GM23338 (cell line): Measurements from ENCODE around the gene BNC2. TPM values are rescaled to one million over a fixed set of nuclear protein-coding genes. Genes with fewer than 3 reads are reported as not detected.

Source experiments
- ATAC-seq: fragments of 200-7000 bp; cut with Tn5 transposase; 3 replicates; pipeline ENCODE4 v1.9.1; 2020
- DNase-seq: peaks from one replicate; pipeline ENCODE4 v3.0.0-alpha.2; 2015; ENCODE audit warnings: low spot score
- H2AFZ ChIP-seq: fragments of 200-600 bp; sonication (generic); 2 replicates; pipeline ENCODE4 v1.8.0; 2016; ENCODE audit warnings: antibody characterized with exemption, mild to moderate bottlenecking, moderate library complexity
- H3F3A ChIP-seq: fragments of 200-600 bp; sonication (generic); replicated peaks from 2 replicates; pipeline ENCODE4 v1.8.0; 2017; ENCODE audit warnings: antibody characterized with exemption, mixed run types, low read depth
- H3K27ac ChIP-seq: fragments of 200-600 bp; sonication (generic); 2 replicates; pipeline ENCODE4 v1.6.1; 2016; ENCODE audit warnings: low read depth
- H3K27me3 ChIP-seq: fragments of 200-600 bp; sonication (generic); 2 replicates; pipeline ENCODE4 v1.8.0; 2016; ENCODE audit warnings: mild to moderate bottlenecking, mixed run types, moderate library complexity; ENCODE audit not compliant: insufficient read depth
- H3K36me3 ChIP-seq: fragments of 200-600 bp; sonication (generic); 2 replicates; pipeline ENCODE4 v1.8.0; 2016; ENCODE audit warnings: mild to moderate bottlenecking; ENCODE audit not compliant: insufficient read depth
- H3K4me1 ChIP-seq: fragments of 200-600 bp; sonication (generic); 2 replicates; pipeline ENCODE4 v1.8.0; 2016; ENCODE audit warnings: mild to moderate bottlenecking, moderate library complexity; ENCODE audit not compliant: insufficient read depth
- H3K4me2 ChIP-seq: fragments of 200-600 bp; sonication (generic); 2 replicates; pipeline ENCODE4 v1.7.1; 2017; ENCODE audit warnings: mixed run types
- H3K4me3 ChIP-seq: fragments of 200-600 bp; sonication (generic); 2 replicates; pipeline ENCODE4 v1.6.1; 2016; ENCODE audit warnings: mixed run types
- H3K79me2 ChIP-seq: fragments of 200-600 bp; sonication (generic); replicated peaks from 2 replicates; pipeline ENCODE4 v1.8.0; 2017; ENCODE audit warnings: mild to moderate bottlenecking; ENCODE audit not compliant: insufficient read depth
- H3K9me2 ChIP-seq: fragments of 200-600 bp; sonication (generic); 2 replicates; pipeline ENCODE4 v1.8.0; 2017; ENCODE audit not compliant: insufficient read depth
- H4K20me1 ChIP-seq: fragments of 200-600 bp; sonication (generic); replicated peaks from 2 replicates; pipeline ENCODE4 v1.8.0; 2017; ENCODE audit warnings: mild to moderate bottlenecking; ENCODE audit not compliant: insufficient read depth
- H3K27ac Mint-ChIP-seq: 2 replicates; pipeline ENCODE4 v1.8.0; 2020; ENCODE audit warnings: inconsistent platforms, mild to moderate bottlenecking, moderate library complexity, mixed read lengths
- H3K27me3 Mint-ChIP-seq: 3 replicates; pipeline ENCODE4 v1.8.0; 2022; ENCODE audit warnings: low read depth, mild to moderate bottlenecking, moderate library complexity, mixed read lengths, inconsistent platforms; ENCODE audit not compliant: insufficient read depth, poor library complexity
- H3K36me3 Mint-ChIP-seq: 3 replicates; pipeline ENCODE4 v1.8.0; 2021; ENCODE audit warnings: low read depth, mild to moderate bottlenecking, inconsistent platforms, moderate library complexity, mixed read lengths
- H3K4me1 Mint-ChIP-seq: 3 replicates; pipeline ENCODE4 v1.8.0; 2020; ENCODE audit warnings: mild to moderate bottlenecking, inconsistent platforms, mixed read lengths
- H3K4me3 Mint-ChIP-seq: 3 replicates; pipeline ENCODE4 v1.8.0; 2021; ENCODE audit warnings: moderate library complexity, mild to moderate bottlenecking, inconsistent platforms, mixed read lengths
- H3K9me3 Mint-ChIP-seq: 3 replicates; pipeline ENCODE4 v1.8.0; 2020; ENCODE audit warnings: moderate library complexity, mild to moderate bottlenecking, inconsistent platforms, mixed read lengths
- CREB1 ChIP-seq: fragments of 250-450 bp; sonication (Bioruptor Pico); IDR thresholded peaks from 2 replicates; pipeline ENCODE4 v1.5.0; 2020; ENCODE audit warnings: low read depth, mild to moderate bottlenecking, moderate library complexity
- ZNF114 ChIP-seq: fragments of 250-450 bp; sonication (Bioruptor Pico); IDR thresholded peaks from 2 replicates; pipeline ENCODE4 v1.5.0; 2020; ENCODE audit warnings: mild to moderate bottlenecking, moderate library complexity
- polyA plus RNA-seq: library from polyadenylated mRNA; unstranded; fragments of >200 nt; fragmentation: Nextera tagmentation; extraction: Ambion mirVana; gene quantifications from 2 replicates; pipeline ENCODE4 v1.2.1, GENCODE V29; 2016
- total RNA-seq: library from RNA; depleted of rRNA; stranded (reverse); fragments of >200 nt; shearing (Covaris generic); gene quantifications from 2 replicates; pipeline ENCODE4 v1.2.3, GENCODE V29; 2014
- TF ChIP-seq, protein P1 (sequence below): fragments of 250-450 bp; sonication (Bioruptor Pico); IDR thresholded peaks from 2 replicates; pipeline ENCODE4 v1.5.0; 2020; ENCODE audit warnings: mild to moderate bottlenecking, moderate library complexity
- TF ChIP-seq, protein P2 (sequence below), 2 experiments: fragments of 200-600 bp in 1 of 2; sonication (generic) in 1 of 2; conservative IDR thresholded peaks; 2 replicates each; pipeline versions ENCODE4 v1.5.1 to v1.6.1; 2016 to 2017; ENCODE audit warnings: antibody characterized with exemption in 2 of 2, low read depth in 2 of 2, mild to moderate bottlenecking in 2 of 2, moderate library complexity in 1 of 2

Gene BNC2
- total and polyA plus RNA-seq, 2 experiments from 2014 or later, result 12.7 to 13.2 TPM

DNA sequence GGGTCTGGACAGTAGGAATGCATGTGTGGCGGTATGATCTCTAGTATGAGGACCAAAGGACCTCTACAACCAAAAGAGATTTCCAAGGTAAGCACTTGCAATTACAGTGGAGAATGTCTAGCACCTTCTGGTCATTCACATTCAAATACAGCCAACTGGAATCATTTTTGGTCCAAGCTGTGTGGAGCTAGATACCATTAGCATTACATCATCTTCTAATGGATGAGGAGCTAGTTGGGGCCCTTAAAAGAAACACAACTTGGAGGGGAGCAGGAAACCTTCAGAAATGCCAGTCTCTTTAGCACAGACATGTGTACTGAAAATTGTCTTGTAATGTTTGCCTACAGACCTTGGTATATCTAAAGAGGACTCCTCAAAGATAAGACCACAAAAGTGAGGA is 244.7 kb downstream of the BNC2 start (continued):
- TF ChIP-seq, protein P1, sequence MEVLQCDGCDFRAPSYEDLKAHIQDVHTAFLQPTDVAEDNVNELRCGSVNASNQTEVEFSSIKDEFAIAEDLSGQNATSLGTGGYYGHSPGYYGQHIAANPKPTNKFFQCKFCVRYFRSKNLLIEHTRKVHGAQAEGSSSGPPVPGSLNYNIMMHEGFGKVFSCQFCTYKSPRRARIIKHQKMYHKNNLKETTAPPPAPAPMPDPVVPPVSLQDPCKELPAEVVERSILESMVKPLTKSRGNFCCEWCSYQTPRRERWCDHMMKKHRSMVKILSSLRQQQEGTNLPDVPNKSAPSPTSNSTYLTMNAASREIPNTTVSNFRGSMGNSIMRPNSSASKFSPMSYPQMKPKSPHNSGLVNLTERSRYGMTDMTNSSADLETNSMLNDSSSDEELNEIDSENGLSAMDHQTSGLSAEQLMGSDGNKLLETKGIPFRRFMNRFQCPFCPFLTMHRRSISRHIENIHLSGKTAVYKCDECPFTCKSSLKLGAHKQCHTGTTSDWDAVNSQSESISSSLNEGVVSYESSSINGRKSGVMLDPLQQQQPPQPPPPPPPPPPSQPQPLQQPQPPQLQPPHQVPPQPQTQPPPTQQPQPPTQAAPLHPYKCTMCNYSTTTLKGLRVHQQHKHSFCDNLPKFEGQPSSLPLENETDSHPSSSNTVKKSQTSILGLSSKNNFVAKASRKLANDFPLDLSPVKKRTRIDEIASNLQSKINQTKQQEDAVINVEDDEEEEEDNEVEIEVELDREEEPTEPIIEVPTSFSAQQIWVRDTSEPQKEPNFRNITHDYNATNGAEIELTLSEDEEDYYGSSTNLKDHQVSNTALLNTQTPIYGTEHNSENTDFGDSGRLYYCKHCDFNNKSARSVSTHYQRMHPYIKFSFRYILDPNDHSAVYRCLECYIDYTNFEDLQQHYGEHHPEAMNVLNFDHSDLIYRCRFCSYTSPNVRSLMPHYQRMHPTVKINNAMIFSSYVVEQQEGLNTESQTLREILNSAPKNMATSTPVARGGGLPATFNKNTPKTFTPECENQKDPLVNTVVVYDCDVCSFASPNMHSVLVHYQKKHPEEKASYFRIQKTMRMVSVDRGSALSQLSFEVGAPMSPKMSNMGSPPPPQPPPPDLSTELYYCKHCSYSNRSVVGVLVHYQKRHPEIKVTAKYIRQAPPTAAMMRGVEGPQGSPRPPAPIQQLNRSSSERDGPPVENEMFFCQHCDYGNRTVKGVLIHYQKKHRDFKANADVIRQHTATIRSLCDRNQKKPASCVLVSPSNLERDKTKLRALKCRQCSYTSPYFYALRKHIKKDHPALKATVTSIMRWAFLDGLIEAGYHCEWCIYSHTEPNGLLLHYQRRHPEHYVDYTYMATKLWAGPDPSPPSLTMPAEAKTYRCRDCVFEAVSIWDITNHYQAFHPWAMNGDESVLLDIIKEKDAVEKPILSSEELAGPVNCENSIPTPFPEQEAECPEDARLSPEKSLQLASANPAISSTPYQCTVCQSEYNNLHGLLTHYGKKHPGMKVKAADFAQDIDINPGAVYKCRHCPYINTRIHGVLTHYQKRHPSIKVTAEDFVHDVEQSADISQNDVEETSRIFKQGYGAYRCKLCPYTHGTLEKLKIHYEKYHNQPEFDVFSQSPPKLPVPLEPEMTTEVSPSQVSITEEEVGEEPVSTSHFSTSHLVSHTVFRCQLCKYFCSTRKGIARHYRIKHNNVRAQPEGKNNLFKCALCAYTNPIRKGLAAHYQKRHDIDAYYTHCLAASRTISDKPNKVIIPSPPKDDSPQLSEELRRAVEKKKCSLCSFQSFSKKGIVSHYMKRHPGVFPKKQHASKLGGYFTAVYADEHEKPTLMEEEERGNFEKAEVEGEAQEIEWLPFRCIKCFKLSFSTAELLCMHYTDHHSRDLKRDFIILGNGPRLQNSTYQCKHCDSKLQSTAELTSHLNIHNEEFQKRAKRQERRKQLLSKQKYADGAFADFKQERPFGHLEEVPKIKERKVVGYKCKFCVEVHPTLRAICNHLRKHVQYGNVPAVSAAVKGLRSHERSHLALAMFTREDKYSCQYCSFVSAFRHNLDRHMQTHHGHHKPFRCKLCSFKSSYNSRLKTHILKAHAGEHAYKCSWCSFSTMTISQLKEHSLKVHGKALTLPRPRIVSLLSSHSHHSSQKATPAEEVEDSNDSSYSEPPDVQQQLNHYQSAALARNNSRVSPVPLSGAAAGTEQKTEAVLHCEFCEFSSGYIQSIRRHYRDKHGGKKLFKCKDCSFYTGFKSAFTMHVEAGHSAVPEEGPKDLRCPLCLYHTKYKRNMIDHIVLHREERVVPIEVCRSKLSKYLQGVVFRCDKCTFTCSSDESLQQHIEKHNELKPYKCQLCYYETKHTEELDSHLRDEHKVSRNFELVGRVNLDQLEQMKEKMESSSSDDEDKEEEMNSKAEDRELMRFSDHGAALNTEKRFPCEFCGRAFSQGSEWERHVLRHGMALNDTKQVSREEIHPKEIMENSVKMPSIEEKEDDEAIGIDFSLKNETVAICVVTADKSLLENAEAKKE (CRISPR knock-in tag), result no peak

GRCh38 chr9:16625161-16625631 is 245.3 kb downstream of the BNC2 start:
- Histone ChIP-seq H3K4me2 (peak overlapping the region; percentile 56; the same call in 1 of the 2 replicates), H3K9me2 (no peaks in the 10 kb centered on the region), H2AFZ (no peak overlapping the region), H3K4me1 (peaks cover 48% of the 10 kb centered on the region), H3F3A (no peaks in the 10 kb centered on the region), H3K36me3 (no peaks in the 10 kb centered on the region), H3K4me3 (no peak overlapping the region), H4K20me1 (no peaks in the 10 kb centered on the region), H3K27ac (no peak overlapping the region), H3K79me2 (peaks cover 13% of the 10 kb centered on the region), H3K27me3 (no peaks in the 10 kb centered on the region)
- H3K9me3 Mint-ChIP-seq, result no peaks in the 10 kb centered on the region
- no peaks in the 10 kb centered on the region for H3K27me3 Mint-ChIP-seq
- DNase-seq, result no peak
- TF ChIP-seq, protein P2, sequence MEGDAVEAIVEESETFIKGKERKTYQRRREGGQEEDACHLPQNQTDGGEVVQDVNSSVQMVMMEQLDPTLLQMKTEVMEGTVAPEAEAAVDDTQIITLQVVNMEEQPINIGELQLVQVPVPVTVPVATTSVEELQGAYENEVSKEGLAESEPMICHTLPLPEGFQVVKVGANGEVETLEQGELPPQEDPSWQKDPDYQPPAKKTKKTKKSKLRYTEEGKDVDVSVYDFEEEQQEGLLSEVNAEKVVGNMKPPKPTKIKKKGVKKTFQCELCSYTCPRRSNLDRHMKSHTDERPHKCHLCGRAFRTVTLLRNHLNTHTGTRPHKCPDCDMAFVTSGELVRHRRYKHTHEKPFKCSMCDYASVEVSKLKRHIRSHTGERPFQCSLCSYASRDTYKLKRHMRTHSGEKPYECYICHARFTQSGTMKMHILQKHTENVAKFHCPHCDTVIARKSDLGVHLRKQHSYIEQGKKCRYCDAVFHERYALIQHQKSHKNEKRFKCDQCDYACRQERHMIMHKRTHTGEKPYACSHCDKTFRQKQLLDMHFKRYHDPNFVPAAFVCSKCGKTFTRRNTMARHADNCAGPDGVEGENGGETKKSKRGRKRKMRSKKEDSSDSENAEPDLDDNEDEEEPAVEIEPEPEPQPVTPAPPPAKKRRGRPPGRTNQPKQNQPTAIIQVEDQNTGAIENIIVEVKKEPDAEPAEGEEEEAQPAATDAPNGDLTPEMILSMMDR (conservative IDR thresholded peaks at IDR 0.05; ENCODE audit: low read depth in 2 of 2), result no peak
- TF ChIP-seq CREB1 (CRISPR knock-in tag) (no peak), ZNF114 (CRISPR knock-in tag) (no peak)
- no peak for ATAC-seq
- H3K4me1 Mint-ChIP-seq, result peaks cover 74% of the 10 kb centered on the region
- H3K36me3 Mint-ChIP-seq, result no peaks in the 10 kb centered on the region
- peak overlapping the region; percentile 18; the same call in 1 of the 2 replicates for H3K27ac Mint-ChIP-seq
- H3K4me3 Mint-ChIP-seq, result no peak overlapping the region
